BJ (cell line): ENCODE measurements around the gene MCUB. TPM values are rescaled to one million over a fixed set of nuclear protein-coding genes. Genes with fewer than 3 reads are reported as not detected.
A peak's percentile ranks its signal among the peaks of the same experiment; 100 is the strongest.
"Not testable (repeated sequence)": the region's sequence is repeated elsewhere in the genome, so short reads cannot be mapped to it uniquely, and the experiment has no call there.

ENCODE experiments used
- CTCF ChIA-PET: fragments of 350-600 bp; formaldehyde crosslinking; extraction: SDS; loops from one replicate; lab custom pipeline; 2021; ENCODE audit warnings: antibody characterized with exemption, inconsistent platforms; lab: Yijun Ruan, JAX
- POLR2A ChIA-PET: fragments of 300-600 bp; sonication (Branson Sonifier 250); formaldehyde crosslinking; extraction: SDS; loops from one replicate; lab custom pipeline; 2021; ENCODE audit warnings: antibody characterized with exemption; lab: Charles Lee
- DNase-seq: peaks from one replicate; pipeline ENCODE4 v3.0.0-alpha.2; 2011; ENCODE audit warnings: low read depth
- H3K27me3 ChIP-seq: 2 replicates; pipeline ENCODE4 v1.6.0; 2011; ENCODE audit warnings: low read length; ENCODE audit not compliant: control insufficient read depth, insufficient read depth
- H3K36me3 ChIP-seq: 2 replicates; pipeline ENCODE4 v1.5.1; 2011; ENCODE audit warnings: low read length; ENCODE audit not compliant: control insufficient read depth, insufficient read depth
- H3K4me3 ChIP-seq: 2 replicates; pipeline ENCODE4 v1.5.1; 2011; ENCODE audit warnings: low read depth, mild to moderate bottlenecking, control low read depth, low read length
- polyA plus RNA-seq: library from polyadenylated mRNA; depleted of rRNA; stranded (reverse); fragments of >200 nt; gene quantifications from 2 replicates; pipeline ENCODE4 v1.2.3, GENCODE V29; 2011
- TF ChIP-seq, protein P1 (sequence below): IDR thresholded peaks from 2 replicates; pipeline ENCODE4 v1.5.1; 2011; ENCODE audit warnings: low read depth, mild to moderate bottlenecking, control low read depth, inconsistent platforms, low read length, moderate library complexity; ENCODE audit not compliant: insufficient read depth

Gene MCUB
- polyA plus RNA-seq, 1 experiment: 25.4 TPM

DNA sequence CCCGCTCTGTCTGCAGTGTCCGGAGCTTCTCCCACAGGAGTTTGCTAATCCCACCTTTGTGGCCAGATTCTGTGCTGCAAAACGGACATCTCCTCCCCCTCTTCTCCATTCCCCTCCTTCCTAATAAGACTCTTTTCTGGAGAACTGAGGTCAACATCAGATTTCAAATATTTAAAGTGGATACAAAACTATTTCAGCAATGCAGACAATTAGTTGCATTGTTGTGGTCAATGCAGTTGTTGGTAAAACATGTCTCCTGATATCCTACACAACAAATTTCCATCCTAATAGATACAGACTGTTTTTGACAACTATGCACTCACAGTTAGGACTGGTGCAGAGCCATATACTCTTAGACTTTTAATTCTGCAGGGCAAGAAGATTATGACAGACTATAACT, 5.1 kb upstream of the MCUB start:
- Histone ChIP-seq H3K36me3 (no peaks in the 10 kb centered on the region), H3K4me3 (no peak overlapping the region), H3K27me3 (no peaks in the 10 kb centered on the region)
- DNase-seq: no peak
- TF ChIP-seq, protein P1, sequence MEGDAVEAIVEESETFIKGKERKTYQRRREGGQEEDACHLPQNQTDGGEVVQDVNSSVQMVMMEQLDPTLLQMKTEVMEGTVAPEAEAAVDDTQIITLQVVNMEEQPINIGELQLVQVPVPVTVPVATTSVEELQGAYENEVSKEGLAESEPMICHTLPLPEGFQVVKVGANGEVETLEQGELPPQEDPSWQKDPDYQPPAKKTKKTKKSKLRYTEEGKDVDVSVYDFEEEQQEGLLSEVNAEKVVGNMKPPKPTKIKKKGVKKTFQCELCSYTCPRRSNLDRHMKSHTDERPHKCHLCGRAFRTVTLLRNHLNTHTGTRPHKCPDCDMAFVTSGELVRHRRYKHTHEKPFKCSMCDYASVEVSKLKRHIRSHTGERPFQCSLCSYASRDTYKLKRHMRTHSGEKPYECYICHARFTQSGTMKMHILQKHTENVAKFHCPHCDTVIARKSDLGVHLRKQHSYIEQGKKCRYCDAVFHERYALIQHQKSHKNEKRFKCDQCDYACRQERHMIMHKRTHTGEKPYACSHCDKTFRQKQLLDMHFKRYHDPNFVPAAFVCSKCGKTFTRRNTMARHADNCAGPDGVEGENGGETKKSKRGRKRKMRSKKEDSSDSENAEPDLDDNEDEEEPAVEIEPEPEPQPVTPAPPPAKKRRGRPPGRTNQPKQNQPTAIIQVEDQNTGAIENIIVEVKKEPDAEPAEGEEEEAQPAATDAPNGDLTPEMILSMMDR: no peak
- ChIA-PET CTCF (interaction anchor here (1.4 to 1.6 kb wide), 2 partner anchors 10 to 127 kb away, joined by 5 read pairs; no protein-coding TSS in a partner anchor), POLR2A (no interaction called here)

DNA sequence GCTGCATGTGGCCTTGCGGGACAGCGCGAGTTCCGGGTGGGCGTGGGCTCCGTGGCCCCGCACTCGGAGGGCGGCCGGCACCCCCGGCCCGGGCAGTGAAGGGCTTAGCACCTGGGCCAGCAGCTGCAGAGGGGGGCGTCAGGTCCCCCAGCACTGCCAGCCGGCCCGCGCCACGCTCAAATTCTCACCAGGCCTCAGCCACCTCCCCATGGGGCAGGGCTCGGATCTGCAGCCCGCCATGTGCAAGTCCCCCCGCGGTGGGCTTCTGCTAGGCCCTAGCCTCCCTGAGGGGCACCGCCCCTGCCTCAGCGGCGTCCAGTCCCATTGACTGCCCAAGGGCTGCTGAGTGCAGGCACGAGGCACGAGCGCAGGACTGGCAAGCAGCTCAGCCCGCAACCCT, 2.6 kb upstream of the MCUB start:
- ChIA-PET CTCF (interaction anchor here (0.8 kb wide), 1 partner anchor 22 kb away, joined by 3 read pairs; no protein-coding TSS in a partner anchor), POLR2A (no interaction called here)
- TF ChIP-seq, protein P1: no peak

DNA sequence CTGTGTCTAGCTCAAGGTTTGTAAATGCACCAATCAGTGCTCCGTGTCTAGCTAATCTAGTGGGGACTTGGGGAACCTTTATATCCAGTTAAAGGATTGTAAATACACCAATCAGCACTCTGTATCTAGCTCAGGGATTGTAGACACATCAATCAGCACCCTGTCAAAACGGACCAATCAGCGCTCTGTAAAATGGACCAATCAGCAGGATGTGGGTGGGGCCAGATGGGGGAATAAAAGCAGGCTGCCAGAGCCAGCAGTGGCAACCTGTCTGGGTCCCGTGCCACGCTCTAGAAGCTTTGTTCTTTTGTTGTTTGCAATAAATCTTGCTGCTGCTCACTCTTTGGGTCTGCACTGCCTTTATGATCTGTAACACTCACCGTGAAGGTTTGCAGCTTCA, 2.0 kb upstream of the MCUB start:
- POLR2A ChIA-PET, CTCF ChIA-PET, H3K4me3 ChIP-seq, H3K36me3 ChIP-seq, DNase-seq, H3K27me3 ChIP-seq: not testable (repeated sequence)

More for the DNA sequence above, 2.6 kb upstream of the MCUB start:
- Histone ChIP-seq H3K27me3 (no peaks in the 10 kb centered on the region), H3K36me3 (no peaks in the 10 kb centered on the region), H3K4me3 (no peak overlapping the region)
- DNase-seq: no peak

DNA sequence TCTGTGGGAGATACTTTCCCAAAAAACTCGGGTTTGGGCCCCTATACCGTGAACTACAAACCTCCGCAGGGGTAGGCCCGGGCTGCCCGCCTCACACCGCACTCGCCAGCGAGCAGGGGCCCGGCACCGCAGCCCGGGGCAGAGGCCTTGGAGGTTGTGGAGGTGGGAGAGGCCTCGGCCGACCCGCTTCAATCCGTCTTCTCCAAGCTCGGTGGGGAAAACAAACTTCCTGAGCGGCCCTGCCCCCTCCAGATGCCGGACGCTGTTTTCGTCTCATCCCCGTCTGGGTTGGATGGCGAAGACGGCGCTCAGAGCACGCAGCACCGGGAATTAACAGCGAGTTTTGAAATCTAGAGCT, 442 bp upstream of the MCUB start:
- Histone ChIP-seq H3K4me3 (peak overlapping the region; percentile 82), H3K27me3 (no peaks in the 10 kb centered on the region), H3K36me3 (no peaks in the 10 kb centered on the region)
- TF ChIP-seq, protein P1: no peak
- ChIA-PET POLR2A (no interaction called here), CTCF (interaction anchor here (0.7 to 2.7 kb wide), 2 partner anchors 12 to 419 kb away, joined by 5 to 8 read pairs; no protein-coding TSS in a partner anchor)
- no peak for DNase-seq

DNA sequence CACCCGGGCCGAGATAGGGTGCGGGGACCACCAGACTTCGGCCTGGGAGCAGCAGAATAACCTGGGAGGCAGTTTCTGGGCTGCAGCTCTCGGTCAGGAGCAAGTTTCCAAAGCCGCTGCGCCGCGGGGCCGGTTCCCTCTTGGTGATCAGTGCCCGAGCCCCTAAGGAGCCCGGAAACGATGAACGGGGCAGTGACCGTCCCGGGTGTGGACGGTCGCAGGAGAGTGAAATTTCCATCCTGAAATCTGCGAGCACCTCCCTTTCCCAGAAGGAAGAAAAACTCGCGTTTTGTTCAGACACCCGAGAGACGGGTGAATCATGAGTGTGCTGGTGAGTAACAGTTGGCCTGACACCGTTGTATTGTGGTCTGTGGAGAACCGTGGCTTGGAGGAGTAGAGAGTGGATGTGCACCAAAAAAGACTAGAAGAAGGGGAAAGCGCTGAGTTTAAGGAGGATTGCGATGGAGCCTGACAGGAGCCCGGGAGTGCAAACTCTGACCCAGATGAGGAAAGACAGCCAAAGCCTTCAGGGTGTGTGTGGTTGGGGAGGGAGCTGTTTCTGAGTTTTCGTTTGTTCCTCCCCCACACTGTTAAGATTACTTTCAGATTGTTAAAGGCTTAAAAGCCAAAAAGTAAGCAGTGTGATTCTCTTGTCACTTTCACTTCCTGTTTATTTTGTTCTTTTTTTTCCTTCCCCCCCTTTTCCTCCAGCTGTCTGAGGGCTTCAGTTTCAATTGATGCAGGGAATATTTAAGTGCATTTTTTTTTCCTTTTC, 828 bp downstream of the MCUB start:
- H3K27me3 ChIP-seq: no peaks in the 10 kb centered on the region
- no peaks in the 10 kb centered on the region for H3K36me3 ChIP-seq
- POLR2A ChIA-PET: no interaction called here
- CTCF ChIA-PET: interaction anchor here (0.7 to 2.7 kb wide), 3 partner anchors 13 to 133 kb away, joined by 3 to 8 read pairs (median 4); partner anchors contain the start of gene SEC24B
- DNase-seq: no peak
- TF ChIP-seq, protein P1: no peak
- peak overlapping the region; percentile 82 for H3K4me3 ChIP-seq
